Astrocyte (in vitro differentiated cells and primary cell): ENCODE results near the gene UBE2J2.

Experiments
- EZH2 ChIP-seq: IDR thresholded peaks from 2 replicates; pipeline ENCODE4 v1.6.1; 2012; ENCODE audit warnings: mild to moderate bottlenecking, low read length, inconsistent platforms; ENCODE audit not compliant: insufficient read depth
- TF ChIP-seq, protein P1 (sequence below): IDR thresholded peaks from 2 replicates; pipeline ENCODE4 v1.5.1; 2011; ENCODE audit warnings: low read depth, mild to moderate bottlenecking, inconsistent platforms, low read length, moderate library complexity; ENCODE audit not compliant: insufficient read depth

- TF ChIP-seq, protein P1, sequence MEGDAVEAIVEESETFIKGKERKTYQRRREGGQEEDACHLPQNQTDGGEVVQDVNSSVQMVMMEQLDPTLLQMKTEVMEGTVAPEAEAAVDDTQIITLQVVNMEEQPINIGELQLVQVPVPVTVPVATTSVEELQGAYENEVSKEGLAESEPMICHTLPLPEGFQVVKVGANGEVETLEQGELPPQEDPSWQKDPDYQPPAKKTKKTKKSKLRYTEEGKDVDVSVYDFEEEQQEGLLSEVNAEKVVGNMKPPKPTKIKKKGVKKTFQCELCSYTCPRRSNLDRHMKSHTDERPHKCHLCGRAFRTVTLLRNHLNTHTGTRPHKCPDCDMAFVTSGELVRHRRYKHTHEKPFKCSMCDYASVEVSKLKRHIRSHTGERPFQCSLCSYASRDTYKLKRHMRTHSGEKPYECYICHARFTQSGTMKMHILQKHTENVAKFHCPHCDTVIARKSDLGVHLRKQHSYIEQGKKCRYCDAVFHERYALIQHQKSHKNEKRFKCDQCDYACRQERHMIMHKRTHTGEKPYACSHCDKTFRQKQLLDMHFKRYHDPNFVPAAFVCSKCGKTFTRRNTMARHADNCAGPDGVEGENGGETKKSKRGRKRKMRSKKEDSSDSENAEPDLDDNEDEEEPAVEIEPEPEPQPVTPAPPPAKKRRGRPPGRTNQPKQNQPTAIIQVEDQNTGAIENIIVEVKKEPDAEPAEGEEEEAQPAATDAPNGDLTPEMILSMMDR, result no peak
- TF ChIP-seq EZH2, result no peak
These were observed 24.3 kb upstream of the UBE2J2 start for GRCh38 chr1:1297802-1298424.
